H1 (cell line): ENCODE results near the gene CDC42EP2. TPM values are rescaled to one million over a fixed set of nuclear protein-coding genes. Genes with fewer than 3 reads are reported as not detected.

Source experiments
- GTF2F1 ChIP-seq: IDR thresholded peaks from 2 replicates; pipeline ENCODE4 v1.6.1; 2012; ENCODE audit warnings: low read depth, low read length, improper control_type of control experiment, borderline replicate concordance
- KDM1A ChIP-seq: fragments of 200-600, 300-600 bp; sonication (generic); IDR thresholded peaks from 2 replicates; pipeline ENCODE4 v1.7.1; 2016; ENCODE audit warnings: mild to moderate bottlenecking, low read length, borderline replicate concordance
- MAFK ChIP-seq: IDR thresholded peaks from 2 replicates; pipeline ENCODE4 v1.6.1; 2012; ENCODE audit warnings: low read depth, mild to moderate bottlenecking, improper control_type of control experiment, low read length
- POLR2A ChIP-seq, 2 experiments: IDR thresholded peaks; 1 replicate in 1 of 2; 2 replicates in 1 of 2; pipeline ENCODE4 v1.6.1; 2011; ENCODE audit warnings: low read depth in 2 of 2, low read length in 2 of 2, mild to moderate bottlenecking in 2 of 2; ENCODE audit errors: control extremely low read depth in 1 of 2
- POLR2AphosphoS5 ChIP-seq: IDR thresholded peaks from 2 replicates; pipeline ENCODE4 v1.6.1; 2011; ENCODE audit warnings: low read depth, low read length
- SP1 ChIP-seq: IDR thresholded peaks from 2 replicates; pipeline ENCODE4 v1.6.1; 2011; ENCODE audit warnings: low read depth, low read length
- polyA plus RNA-seq, 7 experiments: library from polyadenylated mRNA; depleted of rRNA in 3 of 7; stranded (reverse) in 5 of 7; unstranded in 2 of 7; fragments of >200 nt in 5 of 7; fragments of 200-250 nt in 2 of 7; gene quantifications; 1 replicate in 5 of 7; 2 replicates in 1 of 7; 4 replicates in 1 of 7; pipeline versions ENCODE4 v1.2.1 to v1.2.3, GENCODE V29; 2011 to 2013; ENCODE audit warnings: missing spikeins in 2 of 7, mixed read lengths in 2 of 7
- total RNA-seq: library from RNA; stranded (reverse); fragmentation: NEBNext Ultra II Directional; extraction: Animal tissue kit (Norgen Biotek cat#: 25700); gene quantifications from 2 replicates; pipeline ENCODE4 v1.2.1, GENCODE V29; 2021
- TF ChIP-seq, protein P1 (sequence below): fragments of 300-600 bp; sonication (generic); IDR thresholded peaks from 2 replicates; pipeline ENCODE4 v1.7.1; 2012; ENCODE audit warnings: low read length, moderate library complexity, mild to moderate bottlenecking, inconsistent platforms; ENCODE audit not compliant: insufficient replicate concordance

Gene CDC42EP2
- total and polyA plus RNA-seq, 2 of the 8 experiments (the other 6 are each of a cell fraction or from before 2014, with no cell fraction given) = 11.8 to 13.3 TPM

DNA sequence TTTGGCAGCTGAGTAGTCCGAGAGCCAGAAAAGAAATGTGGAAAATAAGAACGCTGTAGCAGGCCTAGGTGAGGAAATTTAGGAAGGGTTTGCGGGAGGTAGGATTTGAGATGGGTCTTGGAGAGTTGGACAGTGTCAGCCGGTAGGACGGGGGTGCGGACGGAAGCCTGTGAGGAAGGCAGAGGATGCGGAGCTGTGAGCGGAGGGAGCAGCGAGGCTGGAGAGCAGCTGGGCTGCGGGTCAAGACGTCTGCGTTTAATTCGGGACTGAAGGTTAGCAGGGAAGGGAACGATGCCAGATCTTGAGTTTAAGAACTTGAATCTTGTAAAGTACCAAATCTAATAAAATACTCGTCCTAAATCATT lies 39.2 kb downstream of the CDC42EP2 start (continued):
- TF ChIP-seq, protein P1, sequence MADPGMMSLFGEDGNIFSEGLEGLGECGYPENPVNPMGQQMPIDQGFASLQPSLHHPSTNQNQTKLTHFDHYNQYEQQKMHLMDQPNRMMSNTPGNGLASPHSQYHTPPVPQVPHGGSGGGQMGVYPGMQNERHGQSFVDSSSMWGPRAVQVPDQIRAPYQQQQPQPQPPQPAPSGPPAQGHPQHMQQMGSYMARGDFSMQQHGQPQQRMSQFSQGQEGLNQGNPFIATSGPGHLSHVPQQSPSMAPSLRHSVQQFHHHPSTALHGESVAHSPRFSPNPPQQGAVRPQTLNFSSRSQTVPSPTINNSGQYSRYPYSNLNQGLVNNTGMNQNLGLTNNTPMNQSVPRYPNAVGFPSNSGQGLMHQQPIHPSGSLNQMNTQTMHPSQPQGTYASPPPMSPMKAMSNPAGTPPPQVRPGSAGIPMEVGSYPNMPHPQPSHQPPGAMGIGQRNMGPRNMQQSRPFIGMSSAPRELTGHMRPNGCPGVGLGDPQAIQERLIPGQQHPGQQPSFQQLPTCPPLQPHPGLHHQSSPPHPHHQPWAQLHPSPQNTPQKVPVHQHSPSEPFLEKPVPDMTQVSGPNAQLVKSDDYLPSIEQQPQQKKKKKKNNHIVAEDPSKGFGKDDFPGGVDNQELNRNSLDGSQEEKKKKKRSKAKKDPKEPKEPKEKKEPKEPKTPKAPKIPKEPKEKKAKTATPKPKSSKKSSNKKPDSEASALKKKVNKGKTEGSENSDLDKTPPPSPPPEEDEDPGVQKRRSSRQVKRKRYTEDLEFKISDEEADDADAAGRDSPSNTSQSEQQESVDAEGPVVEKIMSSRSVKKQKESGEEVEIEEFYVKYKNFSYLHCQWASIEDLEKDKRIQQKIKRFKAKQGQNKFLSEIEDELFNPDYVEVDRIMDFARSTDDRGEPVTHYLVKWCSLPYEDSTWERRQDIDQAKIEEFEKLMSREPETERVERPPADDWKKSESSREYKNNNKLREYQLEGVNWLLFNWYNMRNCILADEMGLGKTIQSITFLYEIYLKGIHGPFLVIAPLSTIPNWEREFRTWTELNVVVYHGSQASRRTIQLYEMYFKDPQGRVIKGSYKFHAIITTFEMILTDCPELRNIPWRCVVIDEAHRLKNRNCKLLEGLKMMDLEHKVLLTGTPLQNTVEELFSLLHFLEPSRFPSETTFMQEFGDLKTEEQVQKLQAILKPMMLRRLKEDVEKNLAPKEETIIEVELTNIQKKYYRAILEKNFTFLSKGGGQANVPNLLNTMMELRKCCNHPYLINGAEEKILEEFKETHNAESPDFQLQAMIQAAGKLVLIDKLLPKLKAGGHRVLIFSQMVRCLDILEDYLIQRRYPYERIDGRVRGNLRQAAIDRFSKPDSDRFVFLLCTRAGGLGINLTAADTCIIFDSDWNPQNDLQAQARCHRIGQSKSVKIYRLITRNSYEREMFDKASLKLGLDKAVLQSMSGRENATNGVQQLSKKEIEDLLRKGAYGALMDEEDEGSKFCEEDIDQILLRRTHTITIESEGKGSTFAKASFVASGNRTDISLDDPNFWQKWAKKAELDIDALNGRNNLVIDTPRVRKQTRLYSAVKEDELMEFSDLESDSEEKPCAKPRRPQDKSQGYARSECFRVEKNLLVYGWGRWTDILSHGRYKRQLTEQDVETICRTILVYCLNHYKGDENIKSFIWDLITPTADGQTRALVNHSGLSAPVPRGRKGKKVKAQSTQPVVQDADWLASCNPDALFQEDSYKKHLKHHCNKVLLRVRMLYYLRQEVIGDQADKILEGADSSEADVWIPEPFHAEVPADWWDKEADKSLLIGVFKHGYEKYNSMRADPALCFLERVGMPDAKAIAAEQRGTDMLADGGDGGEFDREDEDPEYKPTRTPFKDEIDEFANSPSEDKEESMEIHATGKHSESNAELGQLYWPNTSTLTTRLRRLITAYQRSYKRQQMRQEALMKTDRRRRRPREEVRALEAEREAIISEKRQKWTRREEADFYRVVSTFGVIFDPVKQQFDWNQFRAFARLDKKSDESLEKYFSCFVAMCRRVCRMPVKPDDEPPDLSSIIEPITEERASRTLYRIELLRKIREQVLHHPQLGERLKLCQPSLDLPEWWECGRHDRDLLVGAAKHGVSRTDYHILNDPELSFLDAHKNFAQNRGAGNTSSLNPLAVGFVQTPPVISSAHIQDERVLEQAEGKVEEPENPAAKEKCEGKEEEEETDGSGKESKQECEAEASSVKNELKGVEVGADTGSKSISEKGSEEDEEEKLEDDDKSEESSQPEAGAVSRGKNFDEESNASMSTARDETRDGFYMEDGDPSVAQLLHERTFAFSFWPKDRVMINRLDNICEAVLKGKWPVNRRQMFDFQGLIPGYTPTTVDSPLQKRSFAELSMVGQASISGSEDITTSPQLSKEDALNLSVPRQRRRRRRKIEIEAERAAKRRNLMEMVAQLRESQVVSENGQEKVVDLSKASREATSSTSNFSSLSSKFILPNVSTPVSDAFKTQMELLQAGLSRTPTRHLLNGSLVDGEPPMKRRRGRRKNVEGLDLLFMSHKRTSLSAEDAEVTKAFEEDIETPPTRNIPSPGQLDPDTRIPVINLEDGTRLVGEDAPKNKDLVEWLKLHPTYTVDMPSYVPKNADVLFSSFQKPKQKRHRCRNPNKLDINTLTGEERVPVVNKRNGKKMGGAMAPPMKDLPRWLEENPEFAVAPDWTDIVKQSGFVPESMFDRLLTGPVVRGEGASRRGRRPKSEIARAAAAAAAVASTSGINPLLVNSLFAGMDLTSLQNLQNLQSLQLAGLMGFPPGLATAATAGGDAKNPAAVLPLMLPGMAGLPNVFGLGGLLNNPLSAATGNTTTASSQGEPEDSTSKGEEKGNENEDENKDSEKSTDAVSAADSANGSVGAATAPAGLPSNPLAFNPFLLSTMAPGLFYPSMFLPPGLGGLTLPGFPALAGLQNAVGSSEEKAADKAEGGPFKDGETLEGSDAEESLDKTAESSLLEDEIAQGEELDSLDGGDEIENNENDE = no peak
- no peak for TF ChIP-seq KDM1A
- 0 out of 3 replicates have a peak, but pooled peaks of 1 of the 2 experiments have one; percentile 7 for TF ChIP-seq POLR2A (IDR thresholded peaks at IDR 0.05; ENCODE audit: control extremely low read depth in 1 of 2, low read depth in 2 of 2, low read length in 2 of 2)
- TF ChIP-seq SP1 = no peak
- TF ChIP-seq MAFK = no peak
- peak; percentile 50; the same call in 1 of the 2 replicates for TF ChIP-seq POLR2AphosphoS5
- no peak for TF ChIP-seq GTF2F1
- TF ChIP-seq, all 59 proteins: peak for 2
